Mammary epithelial cell (primary cell): ENCODE results near the gene KIAA0930.
A peak's percentile ranks its signal among the peaks of the same experiment; 100 is the strongest.

Source experiments
- EZH2 ChIP-seq: IDR thresholded peaks from 2 replicates; pipeline ENCODE4 v1.6.1; 2012; ENCODE audit warnings: low read length, inconsistent platforms, borderline replicate concordance
- TF ChIP-seq, protein P1 (sequence below), 2 donors: IDR thresholded peaks in 1 of 2; conservative IDR thresholded peaks in 1 of 2; 2 replicates each; pipeline ENCODE4 v1.5.1; 2011 to 2012; ENCODE audit warnings: inconsistent platforms in 2 of 2, low read length in 2 of 2, mild to moderate bottlenecking in 2 of 2, control low read depth in 1 of 2, low read depth in 1 of 2; ENCODE audit not compliant: insufficient read depth in 1 of 2; ENCODE audit errors: extremely low read depth in 1 of 2

DNA sequence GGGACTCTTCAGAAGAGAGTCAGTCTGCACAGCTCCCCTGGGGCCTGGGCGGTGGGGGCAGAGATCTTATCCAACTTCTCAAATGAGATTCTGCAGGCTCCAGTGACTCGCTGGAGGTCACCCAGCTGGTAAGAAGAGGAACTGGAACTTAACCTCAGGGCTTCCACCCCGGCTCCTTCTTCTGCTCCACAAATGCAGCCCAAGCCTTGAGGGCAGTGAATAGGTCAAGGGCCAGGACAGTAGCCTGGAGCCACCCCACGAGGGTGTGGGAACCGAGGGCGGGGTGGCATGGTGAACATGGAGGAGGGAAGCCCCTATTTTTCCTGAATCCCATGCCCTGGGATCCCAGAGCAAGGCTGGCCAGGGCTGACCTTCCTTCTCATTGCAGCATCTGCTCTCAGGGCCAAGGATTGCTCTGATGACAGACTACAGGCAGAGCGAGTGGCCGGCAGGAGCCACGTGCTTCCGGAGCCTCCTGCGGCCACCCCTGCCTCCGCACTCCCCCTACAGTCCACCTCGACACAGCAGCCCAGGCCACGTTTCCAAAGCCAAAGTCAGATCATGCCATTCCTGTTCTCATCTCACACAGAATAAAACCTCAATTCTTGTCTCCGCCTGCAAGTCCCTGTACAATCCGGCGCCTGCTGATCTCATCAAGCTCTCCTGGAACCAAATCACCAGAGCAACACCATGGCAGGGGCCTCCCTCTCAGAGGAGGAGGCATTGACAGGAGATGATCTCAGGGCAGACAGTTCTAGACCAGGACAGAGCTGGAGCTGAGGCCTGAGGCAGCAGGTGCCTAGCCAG, 23.0 kb upstream of the KIAA0930 start:
- TF ChIP-seq, protein P1, sequence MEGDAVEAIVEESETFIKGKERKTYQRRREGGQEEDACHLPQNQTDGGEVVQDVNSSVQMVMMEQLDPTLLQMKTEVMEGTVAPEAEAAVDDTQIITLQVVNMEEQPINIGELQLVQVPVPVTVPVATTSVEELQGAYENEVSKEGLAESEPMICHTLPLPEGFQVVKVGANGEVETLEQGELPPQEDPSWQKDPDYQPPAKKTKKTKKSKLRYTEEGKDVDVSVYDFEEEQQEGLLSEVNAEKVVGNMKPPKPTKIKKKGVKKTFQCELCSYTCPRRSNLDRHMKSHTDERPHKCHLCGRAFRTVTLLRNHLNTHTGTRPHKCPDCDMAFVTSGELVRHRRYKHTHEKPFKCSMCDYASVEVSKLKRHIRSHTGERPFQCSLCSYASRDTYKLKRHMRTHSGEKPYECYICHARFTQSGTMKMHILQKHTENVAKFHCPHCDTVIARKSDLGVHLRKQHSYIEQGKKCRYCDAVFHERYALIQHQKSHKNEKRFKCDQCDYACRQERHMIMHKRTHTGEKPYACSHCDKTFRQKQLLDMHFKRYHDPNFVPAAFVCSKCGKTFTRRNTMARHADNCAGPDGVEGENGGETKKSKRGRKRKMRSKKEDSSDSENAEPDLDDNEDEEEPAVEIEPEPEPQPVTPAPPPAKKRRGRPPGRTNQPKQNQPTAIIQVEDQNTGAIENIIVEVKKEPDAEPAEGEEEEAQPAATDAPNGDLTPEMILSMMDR (conservative IDR thresholded peaks at IDR 0.05 in 1 of 2, IDR thresholded peaks at IDR 0.05 in 1 of 2; ENCODE audit: extremely low read depth in 1 of 2, insufficient read depth in 1 of 2, low read depth in 1 of 2, low read length in 2 of 2), result peak; percentile 67 to 89
- no peak for TF ChIP-seq EZH2
